ENCODE measurements around the gene LARGE2. TPM values are rescaled to one million over a fixed set of nuclear protein-coding genes. Genes with fewer than 3 reads are reported as not detected.
A peak's percentile ranks its signal among the peaks of the same experiment; 100 is the strongest.

LARGE2 gene
- total RNA-seq, 1 donor from 2014 or later: 59.7 TPM

DNA sequence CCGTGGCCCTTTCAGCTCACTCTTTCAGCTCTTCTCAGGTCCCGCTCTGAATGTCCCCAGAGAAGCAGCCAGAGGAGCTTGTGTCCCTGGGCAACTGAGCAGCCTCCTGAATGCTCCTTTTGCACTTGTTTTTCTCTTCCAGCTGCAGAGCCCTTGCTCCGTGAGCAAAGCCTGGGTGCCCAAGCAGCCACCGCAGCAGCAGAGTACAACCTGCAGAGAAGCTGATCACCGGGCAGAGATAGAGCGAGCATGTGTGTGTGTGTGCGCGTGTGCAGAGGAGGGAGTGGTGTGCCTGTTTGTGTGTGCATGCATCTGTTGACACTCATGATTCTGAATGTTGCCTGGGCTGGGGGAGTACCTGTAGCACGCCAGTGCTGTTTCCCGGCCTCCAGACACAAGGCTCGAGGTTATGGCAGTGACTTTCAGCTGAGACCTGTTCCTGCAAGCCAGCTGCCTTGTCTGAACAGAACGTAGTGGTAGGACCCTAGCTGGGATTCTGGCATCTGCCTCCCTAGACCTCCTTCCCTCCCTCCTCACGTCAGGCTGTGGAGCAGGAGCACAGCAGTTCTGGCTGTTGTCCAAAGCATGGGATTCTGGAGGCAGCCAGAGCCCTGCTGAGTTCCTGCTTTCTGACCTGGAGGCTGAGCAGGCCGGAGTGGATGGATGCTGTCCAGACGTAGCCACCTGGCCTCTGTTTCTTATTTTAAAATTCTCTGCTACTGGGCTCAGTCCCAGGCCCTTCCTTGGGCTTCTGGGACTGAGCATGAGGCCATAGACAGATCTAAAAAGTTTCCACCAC is 41.5 kb upstream of the LARGE2 start:
- TF ChIP-seq, protein P1, sequence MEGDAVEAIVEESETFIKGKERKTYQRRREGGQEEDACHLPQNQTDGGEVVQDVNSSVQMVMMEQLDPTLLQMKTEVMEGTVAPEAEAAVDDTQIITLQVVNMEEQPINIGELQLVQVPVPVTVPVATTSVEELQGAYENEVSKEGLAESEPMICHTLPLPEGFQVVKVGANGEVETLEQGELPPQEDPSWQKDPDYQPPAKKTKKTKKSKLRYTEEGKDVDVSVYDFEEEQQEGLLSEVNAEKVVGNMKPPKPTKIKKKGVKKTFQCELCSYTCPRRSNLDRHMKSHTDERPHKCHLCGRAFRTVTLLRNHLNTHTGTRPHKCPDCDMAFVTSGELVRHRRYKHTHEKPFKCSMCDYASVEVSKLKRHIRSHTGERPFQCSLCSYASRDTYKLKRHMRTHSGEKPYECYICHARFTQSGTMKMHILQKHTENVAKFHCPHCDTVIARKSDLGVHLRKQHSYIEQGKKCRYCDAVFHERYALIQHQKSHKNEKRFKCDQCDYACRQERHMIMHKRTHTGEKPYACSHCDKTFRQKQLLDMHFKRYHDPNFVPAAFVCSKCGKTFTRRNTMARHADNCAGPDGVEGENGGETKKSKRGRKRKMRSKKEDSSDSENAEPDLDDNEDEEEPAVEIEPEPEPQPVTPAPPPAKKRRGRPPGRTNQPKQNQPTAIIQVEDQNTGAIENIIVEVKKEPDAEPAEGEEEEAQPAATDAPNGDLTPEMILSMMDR (IDR thresholded peaks at IDR 0.05): no peak
- H3K27ac Mint-ChIP-seq: no peak overlapping the region
- H3K27me3 Mint-ChIP-seq: no peaks in the 10 kb centered on the region
- intact Hi-C loops (cut with micrococcal nuclease): no loop called here
- DNase-seq (no peak), ATAC-seq (ENCODE audit: low read depth) (no peak)
- H3K4me3 Mint-ChIP-seq: no peak overlapping the region
- H3K4me1 Mint-ChIP-seq: peaks cover 10% of the 10 kb centered on the region
- ChIA-PET CTCF (no interaction called here), POLR2A (no interaction called here)
- H3K36me3 Mint-ChIP-seq (ENCODE audit: low read depth): peaks cover 62% of the 10 kb centered on the region
- H3K9me3 Mint-ChIP-seq: no peaks in the 10 kb centered on the region

DNA sequence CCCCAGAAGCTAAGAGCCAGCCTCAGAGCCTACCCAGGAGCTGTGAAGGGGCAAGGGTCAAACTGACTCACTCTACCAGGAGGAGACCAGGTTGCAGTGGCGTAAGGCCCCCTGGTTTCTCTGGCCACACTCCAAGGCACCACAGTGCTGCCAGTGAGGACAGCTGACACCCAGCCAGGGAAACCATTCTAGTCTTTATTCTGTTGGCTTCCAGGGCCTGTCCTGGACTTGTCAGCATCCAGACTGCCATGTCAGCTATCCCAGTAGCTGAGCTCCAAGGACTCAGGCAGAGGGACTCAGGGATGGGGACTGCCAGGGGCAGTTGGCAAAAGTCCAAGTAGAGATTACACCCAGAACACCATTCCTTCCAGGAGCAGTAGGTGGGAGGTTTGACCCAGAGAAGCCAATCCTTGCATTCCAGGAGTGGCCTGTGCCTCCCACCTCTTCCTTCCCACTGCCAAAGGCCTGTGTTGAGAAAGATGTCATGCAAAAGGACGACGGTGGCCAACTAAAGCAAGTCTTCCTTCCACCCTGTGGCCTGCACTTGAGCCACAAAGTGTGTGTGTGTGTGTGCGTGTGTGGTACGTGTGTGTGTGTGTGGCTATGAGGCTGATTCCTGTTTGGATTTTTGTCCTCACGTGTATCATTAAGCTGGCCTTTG is 40.6 kb upstream of the LARGE2 start:
- peaks cover 53% of the 10 kb centered on the region for H3K36me3 Mint-ChIP-seq (ENCODE audit: low read depth)
- H3K9me3 Mint-ChIP-seq: no peaks in the 10 kb centered on the region
- no peak for DNase-seq
- ChIA-PET POLR2A (no interaction called here), CTCF (no interaction called here)
- H3K4me1 Mint-ChIP-seq: peaks cover 10% of the 10 kb centered on the region
- no peak for ATAC-seq (ENCODE audit: low read depth)
- no peak overlapping the region for H3K27ac Mint-ChIP-seq
- intact Hi-C loops (cut with micrococcal nuclease): no loop called here
- TF ChIP-seq, protein P1 (IDR thresholded peaks at IDR 0.05): no peak
- no peaks in the 10 kb centered on the region for H3K27me3 Mint-ChIP-seq
- no peak overlapping the region for H3K4me3 Mint-ChIP-seq

DNA sequence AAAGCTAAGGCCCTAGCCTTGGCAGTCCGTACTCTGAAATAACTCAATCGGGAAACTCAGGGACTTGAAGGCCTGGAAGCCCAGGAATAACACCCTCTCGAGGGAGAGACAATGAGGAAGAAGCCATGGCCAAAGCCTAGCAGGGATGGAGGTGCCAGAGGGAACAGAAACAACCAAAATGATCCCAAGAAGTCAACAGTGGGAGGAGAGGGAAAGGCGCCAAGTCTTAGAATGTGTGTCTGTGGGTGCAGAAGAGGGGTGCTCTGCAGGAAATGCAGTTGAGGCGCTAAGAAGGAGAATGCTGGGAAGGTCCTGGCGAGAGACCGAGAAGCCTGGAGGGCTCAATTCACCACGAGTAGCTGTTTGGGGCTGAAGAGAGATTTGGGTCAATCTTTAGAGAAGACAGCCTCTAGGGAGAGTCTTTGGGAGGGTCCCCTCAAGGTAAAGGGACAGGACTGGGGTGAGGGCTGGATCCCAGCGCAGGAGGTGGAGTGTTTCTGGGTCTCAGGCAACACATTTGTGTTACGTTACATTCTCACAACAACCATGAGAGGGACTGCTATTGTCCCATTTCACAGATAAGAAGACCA is 37.8 kb upstream of the LARGE2 start:
- CTCF ChIA-PET: interaction anchor here (1.9 kb wide), 1 partner anchor 122 kb away, joined by 7 read pairs; no protein-coding TSS in a partner anchor
- TF ChIP-seq, protein P1 (IDR thresholded peaks at IDR 0.05): no peak
- DNase-seq (no peak), ATAC-seq (ENCODE audit: low read depth) (no peak)
- H3K4me1 Mint-ChIP-seq: peaks cover 10% of the 10 kb centered on the region
- intact Hi-C loops (cut with micrococcal nuclease): loop anchor here (1.0 to 5.0 kb wide), 7 partner anchors 15 to 508 kb away; partner anchors contain the start of gene CRY2
- H3K27ac Mint-ChIP-seq: no peak overlapping the region
- peaks cover 30% of the 10 kb centered on the region for H3K36me3 Mint-ChIP-seq (ENCODE audit: low read depth)
- POLR2A ChIA-PET: interaction anchor here (1.1 kb wide), 1 partner anchor 12 kb away, joined by 3 read pairs; no protein-coding TSS in a partner anchor
- H3K9me3 Mint-ChIP-seq: no peaks in the 10 kb centered on the region
- no peaks in the 10 kb centered on the region for H3K27me3 Mint-ChIP-seq
- peak overlapping the region; percentile 80 for H3K4me3 Mint-ChIP-seq

DNA sequence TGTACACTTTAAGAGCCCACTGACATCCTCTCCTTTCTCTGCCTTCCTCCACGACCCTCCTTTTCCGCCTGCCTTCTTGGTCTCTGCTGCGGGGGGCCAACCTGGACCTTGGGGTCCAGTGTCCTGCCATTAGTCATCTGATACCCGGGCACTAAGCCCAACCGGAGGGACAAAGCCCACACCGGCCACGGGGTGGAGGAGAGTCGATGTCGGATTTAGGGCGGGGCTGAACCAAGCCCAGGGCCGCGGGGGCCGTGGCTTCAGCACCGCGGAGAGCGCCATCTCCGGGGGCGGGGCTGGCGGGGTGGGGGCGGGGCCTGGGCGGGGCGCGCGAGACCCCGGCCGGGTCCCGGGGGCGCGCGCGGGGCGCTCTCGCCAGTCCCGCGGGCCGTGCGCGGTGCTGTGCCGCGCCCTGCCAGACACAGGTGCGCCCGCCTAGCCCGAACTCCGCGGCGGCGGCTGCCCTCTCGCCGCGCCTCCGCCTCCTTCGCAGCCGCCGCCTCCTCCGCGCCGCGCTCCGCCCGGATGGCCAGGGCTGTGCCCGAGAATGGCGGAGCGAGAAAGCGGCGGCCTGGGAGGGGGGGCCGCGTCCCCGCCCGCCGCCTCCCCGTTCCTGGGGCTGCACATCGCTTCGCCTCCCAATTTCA is 37.1 kb upstream of the LARGE2 start, which contains the start of gene MAPK8IP1:
Gene MAPK8IP1 (plus strand): TSS at position 378 of the 647 bp plus-strand sequence. CDS start 170 bp downstream, at position 548.
- Mint-ChIP-seq H3K4me1 (peaks cover 10% of the 10 kb centered on the region), H3K9me3 (no peaks in the 10 kb centered on the region), H3K27ac (no peak within 1 kb of the TSS), H3K36me3 (ENCODE audit: low read depth) (peaks cover 23% of the 10 kb centered on the region), H3K27me3 (no peaks in the 10 kb centered on the region), H3K4me3 (peak within 1 kb of the TSS; percentile 80)
- intact Hi-C loops (cut with micrococcal nuclease): loop anchor here (1.0 to 5.0 kb wide), 7 partner anchors 14 to 507 kb away; partner anchors contain the start of gene CRY2
- CTCF ChIA-PET: interaction anchor here (1.9 kb wide), 1 partner anchor 121 kb away, joined by 7 read pairs; no protein-coding TSS in a partner anchor
- ATAC-seq (ENCODE audit: low read depth) (peak; percentile 88), DNase-seq (peak; percentile 61)
- TF ChIP-seq, protein P1 (IDR thresholded peaks at IDR 0.05): no peak
- POLR2A ChIA-PET: no interaction called here

Data from activated B cell treated with CpG ODN at 0.5 μM for 24 hours (primary cell).